GM23338 (cell line): ENCODE measurements around the gene PDSS1. TPM values are rescaled to one million over a fixed set of nuclear protein-coding genes. Genes with fewer than 3 reads are reported as not detected.

Source experiments
- ATAC-seq: fragments of 200-7000 bp; cut with Tn5 transposase; 3 replicates; pipeline ENCODE4 v1.9.1; 2020
- DNase-seq: peaks from one replicate; pipeline ENCODE4 v3.0.0-alpha.2; 2015; ENCODE audit warnings: low spot score
- H2AFZ ChIP-seq: fragments of 200-600 bp; sonication (generic); 2 replicates; pipeline ENCODE4 v1.8.0; 2016; ENCODE audit warnings: antibody characterized with exemption, mild to moderate bottlenecking, moderate library complexity
- H3F3A ChIP-seq: fragments of 200-600 bp; sonication (generic); replicated peaks from 2 replicates; pipeline ENCODE4 v1.8.0; 2017; ENCODE audit warnings: antibody characterized with exemption, mixed run types, low read depth
- H3K27ac ChIP-seq: fragments of 200-600 bp; sonication (generic); 2 replicates; pipeline ENCODE4 v1.6.1; 2016; ENCODE audit warnings: low read depth
- H3K27me3 ChIP-seq: fragments of 200-600 bp; sonication (generic); 2 replicates; pipeline ENCODE4 v1.8.0; 2016; ENCODE audit warnings: mild to moderate bottlenecking, mixed run types, moderate library complexity; ENCODE audit not compliant: insufficient read depth
- H3K36me3 ChIP-seq: fragments of 200-600 bp; sonication (generic); 2 replicates; pipeline ENCODE4 v1.8.0; 2016; ENCODE audit warnings: mild to moderate bottlenecking; ENCODE audit not compliant: insufficient read depth
- H3K4me1 ChIP-seq: fragments of 200-600 bp; sonication (generic); 2 replicates; pipeline ENCODE4 v1.8.0; 2016; ENCODE audit warnings: mild to moderate bottlenecking, moderate library complexity; ENCODE audit not compliant: insufficient read depth
- H3K4me2 ChIP-seq: fragments of 200-600 bp; sonication (generic); 2 replicates; pipeline ENCODE4 v1.7.1; 2017; ENCODE audit warnings: mixed run types
- H3K4me3 ChIP-seq: fragments of 200-600 bp; sonication (generic); 2 replicates; pipeline ENCODE4 v1.6.1; 2016; ENCODE audit warnings: mixed run types
- H3K79me2 ChIP-seq: fragments of 200-600 bp; sonication (generic); replicated peaks from 2 replicates; pipeline ENCODE4 v1.8.0; 2017; ENCODE audit warnings: mild to moderate bottlenecking; ENCODE audit not compliant: insufficient read depth
- H3K9me2 ChIP-seq: fragments of 200-600 bp; sonication (generic); 2 replicates; pipeline ENCODE4 v1.8.0; 2017; ENCODE audit not compliant: insufficient read depth
- H4K20me1 ChIP-seq: fragments of 200-600 bp; sonication (generic); replicated peaks from 2 replicates; pipeline ENCODE4 v1.8.0; 2017; ENCODE audit warnings: mild to moderate bottlenecking; ENCODE audit not compliant: insufficient read depth
- H3K27ac Mint-ChIP-seq: 2 replicates; pipeline ENCODE4 v1.8.0; 2020; ENCODE audit warnings: inconsistent platforms, mild to moderate bottlenecking, moderate library complexity, mixed read lengths
- H3K27me3 Mint-ChIP-seq: 3 replicates; pipeline ENCODE4 v1.8.0; 2022; ENCODE audit warnings: low read depth, mild to moderate bottlenecking, moderate library complexity, mixed read lengths, inconsistent platforms; ENCODE audit not compliant: insufficient read depth, poor library complexity
- H3K36me3 Mint-ChIP-seq: 3 replicates; pipeline ENCODE4 v1.8.0; 2021; ENCODE audit warnings: low read depth, mild to moderate bottlenecking, inconsistent platforms, moderate library complexity, mixed read lengths
- H3K4me1 Mint-ChIP-seq: 3 replicates; pipeline ENCODE4 v1.8.0; 2020; ENCODE audit warnings: mild to moderate bottlenecking, inconsistent platforms, mixed read lengths
- H3K4me3 Mint-ChIP-seq: 3 replicates; pipeline ENCODE4 v1.8.0; 2021; ENCODE audit warnings: moderate library complexity, mild to moderate bottlenecking, inconsistent platforms, mixed read lengths
- H3K9me3 Mint-ChIP-seq: 3 replicates; pipeline ENCODE4 v1.8.0; 2020; ENCODE audit warnings: moderate library complexity, mild to moderate bottlenecking, inconsistent platforms, mixed read lengths
- EZH2 ChIP-seq: fragments of 200-600 bp; sonication (generic); IDR thresholded peaks from one replicate; pipeline ENCODE4 v1.8.0; 2017; ENCODE audit warnings: antibody characterized with exemption, mild to moderate bottlenecking, low read depth; ENCODE audit not compliant: unreplicated experiment
- EZH2phosphoT487 ChIP-seq: fragments of 200-600 bp; sonication (generic); IDR thresholded peaks from one replicate; pipeline ENCODE4 v1.8.1; 2018; ENCODE audit warnings: antibody characterized with exemption; ENCODE audit not compliant: unreplicated experiment
- JUNB ChIP-seq: IDR thresholded peaks from one replicate; pipeline ENCODE4 v1.6.1; 2016; ENCODE audit warnings: antibody characterized with exemption; ENCODE audit not compliant: unreplicated experiment
- NANOG ChIP-seq: IDR thresholded peaks from 2 replicates; pipeline ENCODE4 v1.6.1; 2016; ENCODE audit warnings: antibody characterized with exemption, borderline replicate concordance
- POLR2AphosphoS5 ChIP-seq: IDR thresholded peaks from 2 replicates; pipeline ENCODE4 v1.6.1; 2016; ENCODE audit warnings: antibody characterized with exemption, low read depth
- STAT1 ChIP-seq: IDR thresholded peaks from one replicate; pipeline ENCODE4 v1.6.1; 2016; ENCODE audit warnings: antibody characterized with exemption; ENCODE audit not compliant: unreplicated experiment
- ZNF331 ChIP-seq: fragments of 250-450 bp; sonication (Bioruptor Pico); IDR thresholded peaks from 2 replicates; pipeline ENCODE4 v1.5.0; 2020; ENCODE audit warnings: low read depth, mild to moderate bottlenecking, moderate library complexity
- polyA plus RNA-seq: library from polyadenylated mRNA; unstranded; fragments of >200 nt; fragmentation: Nextera tagmentation; extraction: Ambion mirVana; gene quantifications from 2 replicates; pipeline ENCODE4 v1.2.1, GENCODE V29; 2016
- total RNA-seq: library from RNA; depleted of rRNA; stranded (reverse); fragments of >200 nt; shearing (Covaris generic); gene quantifications from 2 replicates; pipeline ENCODE4 v1.2.3, GENCODE V29; 2014
- TF ChIP-seq, protein P1 (sequence below): fragments of 250-450 bp; sonication (Bioruptor Pico); IDR thresholded peaks from 2 replicates; pipeline ENCODE4 v1.5.0; 2020; ENCODE audit warnings: mild to moderate bottlenecking, moderate library complexity
- TF ChIP-seq, protein P2 (sequence below): IDR thresholded peaks from 2 replicates; pipeline ENCODE4 v1.6.1; 2016; ENCODE audit warnings: antibody characterized with exemption

PDSS1 gene
- total and polyA plus RNA-seq, 2 experiments from 2014 or later: 21.5 to 26.2 TPM

DNA sequence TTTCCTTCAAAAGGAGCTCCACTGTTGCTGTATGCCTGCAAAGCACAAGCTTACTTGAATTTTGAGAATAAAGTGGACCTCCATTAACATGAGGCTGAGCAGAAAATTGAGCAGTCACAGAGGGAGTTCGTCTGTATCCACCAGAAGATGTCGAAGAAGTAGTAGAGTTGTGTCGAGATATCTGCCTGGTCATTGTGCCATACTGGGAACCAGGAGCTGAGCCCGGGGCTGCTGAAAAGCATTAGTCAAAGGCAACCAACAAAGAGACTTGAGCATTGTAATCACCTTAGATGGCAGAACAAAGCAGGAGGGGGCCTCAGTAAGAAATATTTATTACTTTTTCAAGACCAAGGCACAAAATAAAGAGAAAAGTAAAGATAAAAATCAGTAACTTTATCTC, 61.5 kb downstream of the PDSS1 start (continued):
- TF ChIP-seq, protein P1, sequence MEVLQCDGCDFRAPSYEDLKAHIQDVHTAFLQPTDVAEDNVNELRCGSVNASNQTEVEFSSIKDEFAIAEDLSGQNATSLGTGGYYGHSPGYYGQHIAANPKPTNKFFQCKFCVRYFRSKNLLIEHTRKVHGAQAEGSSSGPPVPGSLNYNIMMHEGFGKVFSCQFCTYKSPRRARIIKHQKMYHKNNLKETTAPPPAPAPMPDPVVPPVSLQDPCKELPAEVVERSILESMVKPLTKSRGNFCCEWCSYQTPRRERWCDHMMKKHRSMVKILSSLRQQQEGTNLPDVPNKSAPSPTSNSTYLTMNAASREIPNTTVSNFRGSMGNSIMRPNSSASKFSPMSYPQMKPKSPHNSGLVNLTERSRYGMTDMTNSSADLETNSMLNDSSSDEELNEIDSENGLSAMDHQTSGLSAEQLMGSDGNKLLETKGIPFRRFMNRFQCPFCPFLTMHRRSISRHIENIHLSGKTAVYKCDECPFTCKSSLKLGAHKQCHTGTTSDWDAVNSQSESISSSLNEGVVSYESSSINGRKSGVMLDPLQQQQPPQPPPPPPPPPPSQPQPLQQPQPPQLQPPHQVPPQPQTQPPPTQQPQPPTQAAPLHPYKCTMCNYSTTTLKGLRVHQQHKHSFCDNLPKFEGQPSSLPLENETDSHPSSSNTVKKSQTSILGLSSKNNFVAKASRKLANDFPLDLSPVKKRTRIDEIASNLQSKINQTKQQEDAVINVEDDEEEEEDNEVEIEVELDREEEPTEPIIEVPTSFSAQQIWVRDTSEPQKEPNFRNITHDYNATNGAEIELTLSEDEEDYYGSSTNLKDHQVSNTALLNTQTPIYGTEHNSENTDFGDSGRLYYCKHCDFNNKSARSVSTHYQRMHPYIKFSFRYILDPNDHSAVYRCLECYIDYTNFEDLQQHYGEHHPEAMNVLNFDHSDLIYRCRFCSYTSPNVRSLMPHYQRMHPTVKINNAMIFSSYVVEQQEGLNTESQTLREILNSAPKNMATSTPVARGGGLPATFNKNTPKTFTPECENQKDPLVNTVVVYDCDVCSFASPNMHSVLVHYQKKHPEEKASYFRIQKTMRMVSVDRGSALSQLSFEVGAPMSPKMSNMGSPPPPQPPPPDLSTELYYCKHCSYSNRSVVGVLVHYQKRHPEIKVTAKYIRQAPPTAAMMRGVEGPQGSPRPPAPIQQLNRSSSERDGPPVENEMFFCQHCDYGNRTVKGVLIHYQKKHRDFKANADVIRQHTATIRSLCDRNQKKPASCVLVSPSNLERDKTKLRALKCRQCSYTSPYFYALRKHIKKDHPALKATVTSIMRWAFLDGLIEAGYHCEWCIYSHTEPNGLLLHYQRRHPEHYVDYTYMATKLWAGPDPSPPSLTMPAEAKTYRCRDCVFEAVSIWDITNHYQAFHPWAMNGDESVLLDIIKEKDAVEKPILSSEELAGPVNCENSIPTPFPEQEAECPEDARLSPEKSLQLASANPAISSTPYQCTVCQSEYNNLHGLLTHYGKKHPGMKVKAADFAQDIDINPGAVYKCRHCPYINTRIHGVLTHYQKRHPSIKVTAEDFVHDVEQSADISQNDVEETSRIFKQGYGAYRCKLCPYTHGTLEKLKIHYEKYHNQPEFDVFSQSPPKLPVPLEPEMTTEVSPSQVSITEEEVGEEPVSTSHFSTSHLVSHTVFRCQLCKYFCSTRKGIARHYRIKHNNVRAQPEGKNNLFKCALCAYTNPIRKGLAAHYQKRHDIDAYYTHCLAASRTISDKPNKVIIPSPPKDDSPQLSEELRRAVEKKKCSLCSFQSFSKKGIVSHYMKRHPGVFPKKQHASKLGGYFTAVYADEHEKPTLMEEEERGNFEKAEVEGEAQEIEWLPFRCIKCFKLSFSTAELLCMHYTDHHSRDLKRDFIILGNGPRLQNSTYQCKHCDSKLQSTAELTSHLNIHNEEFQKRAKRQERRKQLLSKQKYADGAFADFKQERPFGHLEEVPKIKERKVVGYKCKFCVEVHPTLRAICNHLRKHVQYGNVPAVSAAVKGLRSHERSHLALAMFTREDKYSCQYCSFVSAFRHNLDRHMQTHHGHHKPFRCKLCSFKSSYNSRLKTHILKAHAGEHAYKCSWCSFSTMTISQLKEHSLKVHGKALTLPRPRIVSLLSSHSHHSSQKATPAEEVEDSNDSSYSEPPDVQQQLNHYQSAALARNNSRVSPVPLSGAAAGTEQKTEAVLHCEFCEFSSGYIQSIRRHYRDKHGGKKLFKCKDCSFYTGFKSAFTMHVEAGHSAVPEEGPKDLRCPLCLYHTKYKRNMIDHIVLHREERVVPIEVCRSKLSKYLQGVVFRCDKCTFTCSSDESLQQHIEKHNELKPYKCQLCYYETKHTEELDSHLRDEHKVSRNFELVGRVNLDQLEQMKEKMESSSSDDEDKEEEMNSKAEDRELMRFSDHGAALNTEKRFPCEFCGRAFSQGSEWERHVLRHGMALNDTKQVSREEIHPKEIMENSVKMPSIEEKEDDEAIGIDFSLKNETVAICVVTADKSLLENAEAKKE (CRISPR knock-in tag): no peak
- TF ChIP-seq, protein P2, sequence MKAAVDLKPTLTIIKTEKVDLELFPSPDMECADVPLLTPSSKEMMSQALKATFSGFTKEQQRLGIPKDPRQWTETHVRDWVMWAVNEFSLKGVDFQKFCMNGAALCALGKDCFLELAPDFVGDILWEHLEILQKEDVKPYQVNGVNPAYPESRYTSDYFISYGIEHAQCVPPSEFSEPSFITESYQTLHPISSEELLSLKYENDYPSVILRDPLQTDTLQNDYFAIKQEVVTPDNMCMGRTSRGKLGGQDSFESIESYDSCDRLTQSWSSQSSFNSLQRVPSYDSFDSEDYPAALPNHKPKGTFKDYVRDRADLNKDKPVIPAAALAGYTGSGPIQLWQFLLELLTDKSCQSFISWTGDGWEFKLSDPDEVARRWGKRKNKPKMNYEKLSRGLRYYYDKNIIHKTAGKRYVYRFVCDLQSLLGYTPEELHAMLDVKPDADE: no peak
- no peak for TF ChIP-seq EZH2phosphoT487
- no peak for TF ChIP-seq ZNF331
- TF ChIP-seq POLR2AphosphoS5: no peak
- no peak for TF ChIP-seq JUNB
- TF ChIP-seq STAT1: no peak
- TF ChIP-seq EZH2: no peak
- no peak for TF ChIP-seq NANOG

DNA sequence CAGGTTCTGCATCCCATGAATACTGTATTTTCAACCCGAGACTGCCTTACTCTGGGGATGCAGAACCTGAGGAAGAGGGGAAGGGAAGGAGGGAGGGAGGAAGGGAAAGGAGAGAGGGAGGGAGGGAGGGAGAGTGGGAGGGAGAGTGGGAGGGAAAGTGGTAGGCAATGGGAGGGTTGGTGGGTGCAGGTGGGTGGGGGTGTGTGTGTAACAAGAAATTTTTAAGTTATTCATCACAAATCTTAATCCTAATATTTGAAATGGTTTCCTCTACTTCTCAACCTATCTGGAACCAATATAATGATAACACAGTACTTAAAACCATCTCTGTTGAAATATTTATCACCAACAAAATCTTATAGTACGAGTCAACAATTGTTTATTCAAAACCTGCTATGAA, 68.0 kb downstream of the PDSS1 start:
- ATAC-seq: no peak
- 0 out of 2 replicates have a peak, but pooled peaks cover 8% of the 10 kb centered on the region for H3K4me1 ChIP-seq
- H2AFZ ChIP-seq: no peak overlapping the region
- no peaks in the 10 kb centered on the region for H3K27me3 ChIP-seq
- no peak overlapping the region for H3K4me2 ChIP-seq
- no peaks in the 10 kb centered on the region; the same call in 1 of the 2 replicates for H4K20me1 ChIP-seq
- H3K36me3 ChIP-seq: no peaks in the 10 kb centered on the region
- Mint-ChIP-seq H3K36me3 (peaks cover 3% of the 10 kb centered on the region; the same call in 1 of the 3 replicates), H3K27ac (no peak overlapping the region), H3K4me3 (no peak overlapping the region), H3K4me1 (peaks cover 11% of the 10 kb centered on the region; the same call in 2 of the 3 replicates), H3K9me3 (no peaks in the 10 kb centered on the region), H3K27me3 (no peaks in the 10 kb centered on the region)
- H3K27ac ChIP-seq: no peak overlapping the region
- no peaks in the 10 kb centered on the region for H3F3A ChIP-seq
- DNase-seq: no peak
- H3K4me3 ChIP-seq: no peak overlapping the region
- H3K9me2 ChIP-seq: no peaks in the 10 kb centered on the region
- no peaks in the 10 kb centered on the region for H3K79me2 ChIP-seq
- TF ChIP-seq, protein P1 (CRISPR knock-in tag): no peak
